GM18505 (cell line): ENCODE data around the gene SLC5A6.
"Not testable (repeated sequence)": the region's sequence is repeated elsewhere in the genome, so short reads cannot be mapped to it uniquely, and the experiment has no call there.

Source experiments
- ATAC-seq: cut with Tn5 transposase; IDR thresholded peaks from one replicate; pipeline ENCODE4 v1.9.1; 2021; ENCODE audit not compliant: unreplicated experiment
- POLR2A ChIP-seq: IDR thresholded peaks from 4 replicates; pipeline ENCODE4 v1.6.1; 2011; ENCODE audit warnings: borderline replicate concordance; ENCODE audit not compliant: insufficient read depth, insufficient read length; ENCODE audit errors: extremely low read depth

Gene SLC5A6

DNA sequence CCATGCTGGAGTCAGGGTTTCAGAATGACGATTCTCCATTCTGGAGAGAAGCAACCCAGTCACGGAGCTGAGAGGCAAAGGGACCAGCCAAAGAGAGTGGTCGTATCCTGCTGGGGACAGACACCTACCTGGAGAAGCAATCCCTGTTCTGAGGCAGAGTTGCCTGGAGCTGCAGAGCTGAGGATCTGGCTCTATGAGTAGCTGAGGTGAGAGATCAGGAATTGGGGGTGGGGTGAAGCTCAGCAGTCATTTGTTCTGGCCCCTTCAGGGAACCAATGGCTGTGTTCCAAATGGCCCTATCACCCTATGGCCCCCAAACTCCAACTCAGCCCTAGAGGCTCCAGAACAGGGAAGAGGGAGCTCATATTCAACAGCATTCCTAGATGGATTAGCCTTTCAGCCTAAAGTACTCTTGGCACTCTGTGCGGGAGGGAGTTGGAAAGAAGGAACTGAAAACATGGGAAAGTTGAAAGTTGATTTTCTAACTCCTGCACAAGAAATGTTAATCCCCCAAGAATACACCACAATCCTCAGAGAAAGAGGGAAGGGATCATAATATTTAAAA, 3.5 kb downstream of the SLC5A6 start:
- no peak for TF ChIP-seq POLR2A
- ATAC-seq: no peak

GRCh38 chr2:27206346-27206745, 5.7 kb downstream of the SLC5A6 start:
- ATAC-seq: no peak
- no peak for TF ChIP-seq POLR2A

DNA sequence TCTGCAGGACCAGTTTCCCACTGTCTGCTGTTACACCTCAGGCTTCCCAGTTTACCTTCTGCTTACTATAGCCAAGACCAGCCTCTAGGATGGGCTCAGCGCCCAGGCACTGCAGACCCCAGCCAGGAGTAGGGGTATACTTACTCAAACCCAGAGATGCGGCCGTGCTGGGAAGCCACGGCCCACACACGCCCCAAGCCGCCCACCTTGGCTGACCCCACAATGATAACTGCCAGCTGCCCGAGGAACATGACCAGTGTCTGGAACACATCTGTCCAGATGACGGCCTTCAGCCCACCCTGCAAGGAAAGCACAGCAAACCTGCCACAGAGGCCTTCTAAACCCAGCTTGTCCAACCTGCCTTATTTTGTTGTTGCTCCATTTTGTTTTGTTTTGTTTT, 6.9 kb downstream of the SLC5A6 start:
- no peak for ATAC-seq
- TF ChIP-seq POLR2A: no peak

DNA sequence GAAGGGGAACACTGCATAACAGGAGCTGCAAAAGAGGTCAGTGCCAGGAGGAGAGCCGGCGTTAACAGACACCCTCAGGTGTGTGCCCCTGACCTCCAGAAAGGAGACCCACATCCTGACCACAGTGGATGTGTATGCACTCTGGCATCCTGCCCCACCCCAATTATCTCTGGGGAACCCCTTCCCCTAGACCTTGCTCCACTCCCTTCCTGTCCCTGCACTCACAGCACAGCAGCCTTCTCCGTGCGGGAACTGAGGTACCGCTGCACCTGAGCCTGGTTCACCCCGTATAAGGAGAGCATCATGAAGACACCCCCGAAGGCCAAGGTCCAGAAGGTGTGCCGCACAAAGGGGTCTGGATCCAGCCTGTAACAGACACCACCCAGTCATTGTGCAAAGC, 7.5 kb downstream of the SLC5A6 start:
- ATAC-seq: no peak
- no peak for TF ChIP-seq POLR2A

- TF ChIP-seq POLR2A: no peak
- no peak for ATAC-seq
Observed at GRCh38 chr2:27203741-27204140, 8.3 kb downstream of the SLC5A6 start.

GRCh38 chr2:27202854-27203253, 9.2 kb downstream of the SLC5A6 start:
- no peak for TF ChIP-seq POLR2A
- no peak for ATAC-seq

DNA sequence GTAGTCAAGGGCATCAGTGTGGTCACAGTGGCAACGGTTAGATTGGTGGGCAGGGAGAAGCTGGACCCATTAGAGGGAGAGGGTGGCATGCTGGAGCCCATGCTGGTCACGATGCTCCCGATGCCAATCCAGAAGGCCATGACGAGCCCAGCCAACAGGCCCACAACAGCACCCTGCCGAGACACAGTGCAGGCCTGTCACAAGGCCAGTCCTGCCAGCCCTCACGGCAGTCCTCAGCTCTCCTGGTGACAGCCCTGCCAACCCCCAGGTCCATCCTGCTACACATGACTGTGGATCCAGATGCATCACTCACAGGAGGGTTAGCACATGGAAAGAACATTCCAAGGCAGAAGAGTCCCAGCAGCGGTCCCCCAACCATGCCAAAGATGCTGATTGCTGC, 10.4 kb downstream of the SLC5A6 start:
- no peak for TF ChIP-seq POLR2A
- no peak for ATAC-seq

DNA sequence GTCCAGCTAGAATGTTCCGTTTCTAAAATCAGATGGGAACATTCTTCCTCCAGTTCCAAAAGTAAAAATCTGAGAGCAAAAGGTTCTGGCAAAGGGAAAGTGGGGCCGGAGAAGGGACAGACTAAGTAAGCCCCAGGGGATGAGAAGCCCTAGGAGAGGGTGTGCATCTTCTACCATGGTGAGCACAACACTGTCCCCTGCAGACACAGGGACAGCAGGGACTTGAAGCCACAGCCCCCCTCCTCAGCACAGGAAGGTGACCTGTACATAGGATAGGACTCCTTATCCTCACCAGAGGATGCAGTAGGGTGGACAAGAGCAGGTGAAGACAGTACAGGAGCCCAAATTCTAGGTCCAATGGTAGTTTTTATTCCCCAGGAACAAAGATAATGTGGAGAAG, 12.8 kb downstream of the SLC5A6 start:
- TF ChIP-seq POLR2A: no peak
- ATAC-seq: no peak

DNA sequence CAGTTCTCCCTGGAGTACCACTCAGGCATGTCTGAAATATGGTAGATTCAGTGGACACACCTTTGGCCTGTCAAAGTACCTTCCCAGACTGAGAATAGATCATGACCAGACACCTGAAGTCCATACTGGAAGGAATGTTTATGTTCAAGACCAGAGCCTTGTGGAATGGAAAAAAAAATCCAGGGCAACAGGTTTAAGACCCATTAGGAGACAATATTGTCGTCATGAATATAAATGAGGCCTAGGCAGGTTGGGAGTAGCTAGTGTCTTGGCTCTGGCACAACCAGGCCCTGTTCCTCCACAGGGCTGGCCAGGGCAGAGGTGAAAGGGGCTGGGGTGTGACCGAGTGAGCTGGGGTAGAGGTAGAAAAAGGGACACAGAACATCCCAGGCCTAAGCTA, 13.4 kb downstream of the SLC5A6 start:
- no peak for ATAC-seq
- TF ChIP-seq POLR2A: no peak

GRCh38 chr2:27198068-27198467, 14.0 kb downstream of the SLC5A6 start:
- not testable (repeated sequence) for ATAC-seq

DNA sequence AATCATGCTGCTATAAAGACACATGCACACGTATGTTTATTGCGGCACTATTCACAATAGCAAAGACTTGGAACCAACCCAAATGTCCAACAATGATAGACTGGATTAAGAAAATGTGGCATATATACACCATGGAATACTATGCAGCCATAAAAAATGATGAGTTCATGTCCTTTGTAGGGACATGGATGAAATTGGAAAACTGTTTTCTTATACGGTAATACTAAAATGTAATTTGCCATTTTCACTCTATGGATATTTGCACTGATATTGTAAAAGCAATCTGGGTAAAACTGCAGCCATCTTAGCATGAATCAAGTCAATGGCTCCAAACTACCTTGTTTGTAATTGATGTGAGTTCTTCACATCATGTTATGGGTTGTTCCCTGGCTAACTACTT, 16.3 kb downstream of the SLC5A6 start:
- not testable (repeated sequence) for ATAC-seq

- TF ChIP-seq POLR2A: no peak
- ATAC-seq: no peak
Observed at GRCh38 chr2:27194538-27195354, 17.3 kb downstream of the SLC5A6 start.

DNA sequence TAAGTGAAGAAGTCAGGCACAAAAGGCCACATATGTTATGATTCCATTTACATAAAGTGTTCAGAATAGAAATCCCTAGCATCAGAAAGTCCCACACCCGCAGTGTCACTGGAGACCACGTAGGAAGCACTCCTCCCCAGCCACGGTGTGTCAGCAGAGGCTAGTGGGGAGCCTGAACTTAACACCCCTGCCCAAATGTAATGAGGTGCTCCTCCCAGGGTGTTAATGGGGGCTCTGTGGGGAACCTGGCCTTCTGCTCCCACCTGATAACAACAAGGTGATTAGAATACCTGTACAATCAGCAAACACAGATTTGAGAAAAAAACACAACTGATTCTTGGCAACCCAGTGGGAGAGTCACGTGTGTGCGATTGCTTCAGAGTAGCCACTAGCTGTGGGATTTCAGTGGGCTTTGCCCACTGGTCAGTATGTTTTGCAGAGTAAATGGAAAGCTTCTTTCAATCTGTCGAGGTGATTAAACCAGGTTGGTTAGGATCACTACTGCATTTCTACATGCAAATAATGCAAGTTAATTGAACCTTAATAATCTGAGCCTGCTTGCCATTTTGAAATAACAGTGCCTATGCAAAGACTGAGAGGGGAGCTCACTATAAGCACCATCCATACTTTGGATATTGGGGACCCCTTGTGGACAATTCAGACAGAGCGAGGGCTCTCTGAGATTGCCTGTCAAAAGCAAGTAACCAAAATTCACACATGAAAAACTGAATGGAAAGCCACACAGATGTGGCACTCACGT, 20.8 kb downstream of the SLC5A6 start:
- no peak for ATAC-seq

DNA sequence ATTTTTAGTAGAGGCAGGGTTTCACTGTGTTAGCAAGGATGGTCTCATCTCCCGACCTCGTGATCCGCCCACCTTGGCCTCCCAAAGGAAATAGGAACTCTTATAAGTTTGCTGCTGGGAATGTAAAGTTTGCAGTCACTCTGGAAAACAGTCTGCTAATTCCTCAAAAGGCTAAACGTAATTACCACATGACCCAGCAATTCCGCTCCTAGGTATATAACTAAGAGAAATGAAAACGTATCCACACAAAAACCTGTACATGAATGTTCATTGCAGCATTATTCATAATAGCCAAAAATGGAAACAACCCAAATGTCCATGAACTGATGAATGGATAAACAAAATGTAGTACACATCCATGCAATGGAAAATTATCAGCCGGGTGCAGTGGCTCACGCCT, 22.1 kb downstream of the SLC5A6 start:
- no peak for TF ChIP-seq POLR2A
- no peak for ATAC-seq

More for the DNA sequence above, 20.8 kb downstream of the SLC5A6 start:
- TF ChIP-seq POLR2A: no peak
